Activated naive CD4-positive, alpha-beta T cell treated with anti-CD3 and anti-CD28 coated beads, Interleukin-2, amount 50 U/mL, for 24 hours (primary cell): ENCODE results near the gene TNRC6C.
A peak's percentile ranks its signal among the peaks of the same experiment; 100 is the strongest.

Experiments used
- H3K27ac Mint-ChIP-seq: one replicate; pipeline ENCODE4 v1.8.0; 2021; ENCODE audit warnings: mild to moderate bottlenecking, mixed read lengths
- H3K27me3 Mint-ChIP-seq: one replicate; pipeline ENCODE4 v1.8.0; 2021; ENCODE audit warnings: mixed read lengths
- H3K36me3 Mint-ChIP-seq: one replicate; pipeline ENCODE4 v1.8.0; 2021; ENCODE audit warnings: mixed read lengths
- H3K4me1 Mint-ChIP-seq: one replicate; pipeline ENCODE4 v1.8.0; 2021; ENCODE audit warnings: mixed read lengths
- H3K4me3 Mint-ChIP-seq: one replicate; pipeline ENCODE4 v1.8.0; 2021; ENCODE audit warnings: mild to moderate bottlenecking, mixed read lengths
- H3K9me3 Mint-ChIP-seq: one replicate; pipeline ENCODE4 v1.8.0; 2021; ENCODE audit warnings: mixed read lengths

The TNRC6C gene

DNA sequence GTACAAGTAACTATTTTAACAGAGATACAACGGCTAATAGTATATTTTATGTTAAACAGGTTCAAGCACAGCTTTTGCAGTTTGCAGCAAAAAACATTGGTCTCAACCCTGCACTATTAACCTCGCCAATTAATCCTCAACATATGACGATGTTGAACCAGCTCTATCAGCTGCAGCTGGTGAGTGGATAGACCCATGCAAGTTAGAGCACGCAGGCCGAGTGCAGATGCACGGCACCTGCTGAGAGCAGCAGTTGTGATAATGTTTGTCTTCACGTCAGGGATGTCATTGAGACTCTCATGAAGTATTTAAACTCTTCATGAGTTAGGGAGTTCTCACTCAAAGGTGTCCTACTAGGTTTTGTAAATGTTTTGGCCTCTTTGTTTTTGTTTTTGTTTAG is 124.5 kb downstream of the TNRC6C start:
- H3K36me3 Mint-ChIP-seq: peaks cover 7% of the 10 kb centered on the region
- H3K4me1 Mint-ChIP-seq: no peaks in the 10 kb centered on the region
- H3K9me3 Mint-ChIP-seq: no peaks in the 10 kb centered on the region
- H3K4me3 Mint-ChIP-seq: no peak overlapping the region
- H3K27me3 Mint-ChIP-seq: no peaks in the 10 kb centered on the region
- H3K27ac Mint-ChIP-seq: no peak overlapping the region

DNA sequence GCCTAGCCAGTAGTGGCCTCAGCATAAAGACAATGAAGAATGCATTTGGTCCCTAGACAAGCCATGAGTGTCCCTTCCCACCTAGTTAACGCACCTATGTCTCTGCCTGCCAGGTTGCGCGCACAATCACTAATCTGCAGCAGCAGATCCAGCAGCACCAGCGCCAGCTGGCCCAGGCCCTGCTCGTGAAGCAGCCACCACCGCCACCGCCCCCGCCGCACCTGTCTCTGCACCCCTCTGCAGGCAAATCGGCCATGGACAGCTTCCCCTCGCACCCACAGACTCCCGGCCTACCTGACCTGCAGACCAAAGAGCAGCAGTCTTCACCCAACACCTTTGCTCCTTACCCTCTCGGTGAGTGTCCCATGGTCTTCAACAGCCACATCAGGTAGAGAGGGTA is 128.2 kb downstream of the TNRC6C start:
- Mint-ChIP-seq H3K4me3 (no peak overlapping the region), H3K27ac (peak overlapping the region; percentile 27), H3K36me3 (peaks cover 3% of the 10 kb centered on the region), H3K27me3 (no peaks in the 10 kb centered on the region), H3K4me1 (peaks cover 3% of the 10 kb centered on the region), H3K9me3 (no peaks in the 10 kb centered on the region)

DNA sequence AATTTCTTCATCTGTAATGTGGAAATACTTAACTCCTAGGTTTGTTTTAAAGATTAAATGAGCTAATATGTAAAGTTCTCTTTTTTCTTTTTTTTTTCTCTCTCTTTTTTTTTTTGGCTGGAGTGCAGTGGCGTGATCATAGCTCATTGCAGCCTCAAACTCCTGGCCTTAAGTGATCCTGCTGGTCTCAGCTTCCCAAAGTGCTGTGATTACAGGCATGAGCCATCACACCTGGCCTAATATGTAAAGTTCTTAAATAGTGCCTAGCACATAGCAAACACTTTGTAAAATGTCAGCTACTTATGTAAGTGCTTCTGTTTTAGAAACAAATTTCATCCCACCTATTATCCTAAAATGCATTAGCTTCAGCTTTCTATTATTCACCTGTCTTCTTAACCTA is 130.0 kb downstream of the TNRC6C start:
- H3K4me1 Mint-ChIP-seq: peaks cover 3% of the 10 kb centered on the region
- peaks cover 4% of the 10 kb centered on the region for H3K36me3 Mint-ChIP-seq
- H3K27ac Mint-ChIP-seq: peak overlapping the region; percentile 32
- H3K9me3 Mint-ChIP-seq: no peaks in the 10 kb centered on the region
- H3K27me3 Mint-ChIP-seq: no peaks in the 10 kb centered on the region
- no peak overlapping the region for H3K4me3 Mint-ChIP-seq

DNA sequence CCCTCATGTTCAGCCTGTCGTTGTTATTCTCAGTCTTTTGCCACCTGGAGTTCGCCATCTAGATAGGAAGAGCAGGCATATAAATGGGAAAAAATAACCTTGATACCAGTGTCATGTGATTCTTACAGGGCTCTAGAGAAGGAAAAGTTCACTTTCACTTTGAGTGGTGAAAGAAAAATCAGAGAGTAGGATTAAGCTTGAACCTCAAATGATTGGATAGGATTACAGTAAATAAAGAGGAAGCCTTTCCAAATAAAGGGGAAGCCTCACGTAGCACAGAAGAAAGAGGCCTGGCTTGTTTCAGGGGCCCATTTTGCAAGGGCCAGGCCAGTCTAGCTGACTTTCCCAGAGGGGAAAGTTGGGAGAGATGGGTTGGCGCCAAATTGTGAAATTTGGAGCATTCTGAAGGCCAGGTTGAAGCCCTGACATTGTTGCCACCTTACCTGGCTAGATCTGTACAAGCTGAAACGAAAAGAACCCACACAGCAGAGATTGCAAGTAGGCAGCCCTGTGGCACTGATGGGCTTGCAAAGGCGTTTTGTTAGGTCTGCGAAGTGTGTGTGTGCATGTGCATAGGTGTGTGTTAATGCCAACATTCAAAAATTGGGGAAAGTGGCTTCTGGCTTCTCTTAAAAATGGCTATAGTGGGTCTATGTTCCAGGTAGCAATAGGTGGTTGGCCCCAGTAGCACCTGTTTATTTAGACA is 131.2 kb downstream of the TNRC6C start:
- peak overlapping the region; percentile 43 for H3K27ac Mint-ChIP-seq
- H3K9me3 Mint-ChIP-seq: no peaks in the 10 kb centered on the region
- no peak overlapping the region for H3K4me3 Mint-ChIP-seq
- H3K4me1 Mint-ChIP-seq: peaks cover 3% of the 10 kb centered on the region
- H3K27me3 Mint-ChIP-seq: no peaks in the 10 kb centered on the region
- peaks cover 4% of the 10 kb centered on the region for H3K36me3 Mint-ChIP-seq

DNA sequence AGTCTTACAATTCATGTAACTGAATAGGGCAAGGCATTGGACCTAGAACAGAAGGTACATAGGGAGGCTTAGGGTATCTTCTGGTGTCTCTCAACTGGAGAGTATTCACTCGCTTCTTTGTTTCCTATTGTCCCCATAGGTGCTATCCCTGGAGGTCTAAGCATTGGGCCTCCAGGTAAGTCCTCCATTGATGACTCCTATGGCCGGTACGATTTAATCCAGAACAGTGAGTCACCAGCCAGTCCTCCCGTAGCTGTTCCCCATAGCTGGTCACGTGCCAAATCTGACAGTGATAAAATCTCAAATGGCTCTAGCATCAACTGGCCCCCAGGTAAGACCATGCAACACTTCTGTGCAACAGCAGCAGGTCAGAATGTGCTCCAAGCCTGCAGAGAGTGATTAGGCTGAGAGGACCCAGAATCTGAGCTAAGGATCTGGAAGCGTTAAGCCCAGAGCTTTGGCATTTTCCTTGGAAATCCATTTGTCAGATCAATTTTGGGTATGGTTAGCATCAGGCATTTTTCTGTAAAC is 134.4 kb downstream of the TNRC6C start:
- Mint-ChIP-seq H3K9me3 (no peaks in the 10 kb centered on the region), H3K4me1 (peaks cover 3% of the 10 kb centered on the region), H3K27me3 (no peaks in the 10 kb centered on the region), H3K36me3 (peaks cover 2% of the 10 kb centered on the region), H3K4me3 (no peak overlapping the region), H3K27ac (no peak overlapping the region)

DNA sequence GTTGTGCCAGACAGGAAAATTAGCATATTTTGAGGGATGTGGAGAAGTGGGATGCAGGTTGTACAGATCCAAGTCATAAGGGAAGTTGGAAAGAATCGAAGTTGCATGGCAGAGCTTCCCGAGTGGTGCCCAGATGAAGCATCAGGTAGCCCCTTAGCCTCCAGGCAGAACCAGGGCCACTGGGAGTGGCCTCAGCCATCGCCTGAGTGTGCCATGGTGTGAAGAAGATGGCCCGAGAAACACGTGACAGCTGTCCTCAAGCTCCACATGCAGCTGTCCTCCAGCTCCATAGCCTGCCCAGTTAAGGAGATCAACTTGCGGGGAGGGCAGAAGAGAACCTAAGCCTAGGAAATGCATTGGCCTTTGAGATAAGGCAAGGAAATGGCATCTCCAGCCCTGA is 136.5 kb downstream of the TNRC6C start:
- no peaks in the 10 kb centered on the region for H3K4me1 Mint-ChIP-seq
- no peak overlapping the region for H3K4me3 Mint-ChIP-seq
- peak overlapping the region; percentile 8 for H3K27ac Mint-ChIP-seq
- no peaks in the 10 kb centered on the region for H3K27me3 Mint-ChIP-seq
- H3K36me3 Mint-ChIP-seq: peaks cover 9% of the 10 kb centered on the region
- H3K9me3 Mint-ChIP-seq: no peaks in the 10 kb centered on the region

DNA sequence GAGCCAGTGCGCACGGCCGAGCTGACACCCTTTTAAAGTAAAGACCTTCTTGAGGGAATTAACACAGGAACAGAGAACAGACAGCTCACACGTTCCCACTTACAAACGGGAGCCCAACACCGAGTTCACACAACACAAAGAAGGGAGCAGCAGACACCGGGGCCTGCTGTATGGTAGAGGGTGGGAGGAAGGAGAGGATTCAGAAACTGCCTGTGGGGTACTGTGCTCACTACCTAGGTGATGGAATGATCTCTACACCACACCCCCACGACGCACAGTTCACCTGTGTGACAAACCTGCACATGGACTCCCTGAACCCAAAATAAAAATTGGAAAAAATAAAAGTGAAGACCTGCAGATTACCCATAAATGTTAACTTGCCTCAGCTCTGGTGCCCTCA is 137.6 kb downstream of the TNRC6C start:
- Mint-ChIP-seq H3K4me1 (no peaks in the 10 kb centered on the region), H3K27me3 (no peaks in the 10 kb centered on the region), H3K4me3 (no peak overlapping the region), H3K27ac (no peak overlapping the region), H3K9me3 (no peaks in the 10 kb centered on the region), H3K36me3 (peaks cover 11% of the 10 kb centered on the region)

DNA sequence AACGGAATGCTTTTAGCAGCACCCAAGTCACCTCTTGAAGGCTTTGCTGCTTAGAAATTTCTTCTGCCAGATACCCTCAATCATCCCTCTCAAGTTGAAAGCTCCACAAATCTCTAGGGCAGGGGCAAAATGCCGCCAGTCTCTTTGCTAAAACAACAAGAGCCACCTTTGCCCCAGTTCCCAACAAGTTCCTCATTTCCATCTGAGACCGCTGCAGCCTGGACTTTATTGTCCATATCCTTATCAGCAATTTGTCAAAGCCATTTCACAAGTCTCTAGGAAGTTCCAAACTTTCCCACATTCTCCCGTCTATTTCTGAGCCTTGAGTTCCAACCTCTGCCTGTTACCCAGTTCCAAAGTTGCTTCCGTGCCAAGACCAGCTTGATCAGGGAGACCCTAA is 142.6 kb downstream of the TNRC6C start:
- Mint-ChIP-seq H3K4me3 (no peak overlapping the region), H3K36me3 (peaks cover 9% of the 10 kb centered on the region), H3K4me1 (no peaks in the 10 kb centered on the region), H3K27ac (peak overlapping the region; percentile 30), H3K9me3 (no peaks in the 10 kb centered on the region), H3K27me3 (no peaks in the 10 kb centered on the region)

DNA sequence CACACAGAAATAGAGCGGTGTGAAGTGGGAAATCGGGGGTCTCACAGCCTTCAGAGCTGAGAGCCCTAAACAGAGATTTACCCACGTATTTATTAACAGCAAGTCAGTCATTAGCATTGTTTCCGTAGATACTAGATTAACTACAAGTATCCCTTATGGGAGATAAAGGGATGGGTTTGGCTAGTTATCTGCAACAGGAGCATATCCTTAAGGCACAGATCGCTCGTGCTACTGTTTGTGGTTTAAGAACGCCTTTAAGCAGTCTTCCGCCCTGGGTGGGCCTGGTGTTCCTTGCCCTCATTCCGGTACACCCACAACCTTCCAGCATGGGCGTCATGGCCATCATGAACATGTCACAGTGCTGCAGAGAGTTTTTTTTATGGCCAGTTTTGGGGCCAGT is 143.0 kb downstream of the TNRC6C start:
- no peaks in the 10 kb centered on the region for H3K4me1 Mint-ChIP-seq
- H3K4me3 Mint-ChIP-seq: no peak overlapping the region
- H3K27me3 Mint-ChIP-seq: no peaks in the 10 kb centered on the region
- H3K9me3 Mint-ChIP-seq: no peaks in the 10 kb centered on the region
- peaks cover 9% of the 10 kb centered on the region for H3K36me3 Mint-ChIP-seq
- peak overlapping the region; percentile 41 for H3K27ac Mint-ChIP-seq

DNA sequence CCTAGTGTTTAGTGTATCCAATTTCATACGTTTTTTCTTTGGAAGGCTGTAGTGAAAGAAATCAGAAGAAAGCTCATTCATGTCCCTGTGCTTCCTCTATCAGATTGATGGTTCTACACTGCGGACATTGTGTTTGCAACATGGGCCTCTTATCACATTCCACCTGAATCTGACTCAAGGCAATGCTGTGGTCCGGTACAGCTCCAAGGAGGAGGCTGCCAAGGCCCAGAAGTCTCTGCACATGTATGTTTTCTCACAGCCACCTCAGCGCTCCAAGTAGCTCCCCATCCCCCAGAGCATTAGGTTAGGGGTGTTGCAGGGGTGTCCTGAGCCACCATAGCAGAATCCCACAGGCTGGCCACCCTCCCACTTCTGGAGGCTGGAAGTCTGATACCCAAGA is 144.8 kb downstream of the TNRC6C start:
- H3K4me3 Mint-ChIP-seq: no peak overlapping the region
- peaks cover 14% of the 10 kb centered on the region for H3K4me1 Mint-ChIP-seq
- H3K27ac Mint-ChIP-seq: peak overlapping the region; percentile 23
- peaks cover 6% of the 10 kb centered on the region for H3K36me3 Mint-ChIP-seq
- no peaks in the 10 kb centered on the region for H3K27me3 Mint-ChIP-seq
- H3K9me3 Mint-ChIP-seq: no peaks in the 10 kb centered on the region

DNA sequence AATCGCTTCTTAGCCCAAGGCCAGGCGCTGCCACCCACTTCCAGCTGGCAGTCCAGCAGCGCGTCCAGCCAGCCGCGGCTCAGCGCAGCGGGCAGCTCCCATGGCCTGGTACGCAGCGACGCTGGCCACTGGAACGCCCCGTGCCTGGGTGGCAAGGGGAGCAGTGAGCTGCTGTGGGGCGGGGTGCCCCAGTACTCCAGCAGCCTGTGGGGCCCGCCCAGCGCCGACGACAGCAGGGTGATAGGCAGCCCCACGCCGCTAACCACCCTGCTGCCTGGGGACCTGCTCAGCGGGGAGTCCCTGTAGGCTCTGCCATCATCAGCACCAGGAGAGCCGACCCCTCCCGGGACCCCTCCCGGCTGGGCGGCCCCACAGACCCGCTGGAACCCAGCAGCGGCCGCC is 146.0 kb downstream of the TNRC6C start:
- Mint-ChIP-seq H3K9me3 (no peaks in the 10 kb centered on the region), H3K36me3 (peaks cover 5% of the 10 kb centered on the region), H3K4me3 (no peak overlapping the region), H3K4me1 (peaks cover 14% of the 10 kb centered on the region), H3K27me3 (no peaks in the 10 kb centered on the region), H3K27ac (no peak overlapping the region)

DNA sequence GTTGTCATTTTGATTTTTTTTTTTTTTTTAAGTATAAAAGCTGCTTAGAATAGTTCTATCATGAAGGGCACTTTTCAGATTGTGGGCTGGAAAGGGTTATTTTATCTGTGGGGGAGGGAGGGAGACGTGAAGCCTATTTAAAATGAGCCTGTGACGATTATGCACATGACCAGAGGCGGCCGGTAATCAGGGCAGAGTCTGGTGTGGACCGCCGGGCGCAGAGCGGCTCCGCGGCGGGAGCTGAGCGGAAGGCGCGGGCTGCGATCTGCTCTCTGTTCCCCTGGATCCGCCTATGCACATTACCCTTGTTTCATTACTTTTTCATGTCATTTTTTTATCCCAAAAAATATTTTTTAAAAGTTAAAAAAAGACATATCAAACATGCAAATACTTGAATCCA is 146.6 kb downstream of the TNRC6C start:
- Mint-ChIP-seq H3K27ac (no peak overlapping the region), H3K4me3 (no peak overlapping the region), H3K36me3 (peaks cover 2% of the 10 kb centered on the region), H3K4me1 (peaks cover 14% of the 10 kb centered on the region), H3K9me3 (no peaks in the 10 kb centered on the region), H3K27me3 (no peaks in the 10 kb centered on the region)

DNA sequence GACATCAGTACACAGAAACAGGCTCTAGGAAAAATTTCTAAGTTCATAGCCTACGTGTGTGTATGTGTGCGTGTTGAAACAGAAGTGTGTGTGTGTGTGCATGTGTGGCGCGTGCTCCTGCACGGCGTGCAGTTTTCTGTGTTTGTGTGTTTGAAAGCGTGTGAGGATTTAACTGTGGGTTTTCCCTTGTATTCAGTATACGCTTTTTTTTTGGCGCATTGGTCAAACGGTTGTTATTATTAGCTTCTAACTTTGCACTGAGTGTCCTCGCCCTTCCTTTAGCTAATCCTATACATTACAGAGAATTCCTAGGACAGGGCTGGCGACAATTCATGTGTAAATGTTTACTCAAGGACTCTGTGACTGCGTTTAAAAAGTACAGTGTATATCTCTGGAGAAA is 147.0 kb downstream of the TNRC6C start:
- Mint-ChIP-seq H3K27ac (no peak overlapping the region), H3K27me3 (no peaks in the 10 kb centered on the region), H3K4me1 (peaks cover 15% of the 10 kb centered on the region), H3K36me3 (no peaks in the 10 kb centered on the region), H3K4me3 (no peak overlapping the region), H3K9me3 (no peaks in the 10 kb centered on the region)

DNA sequence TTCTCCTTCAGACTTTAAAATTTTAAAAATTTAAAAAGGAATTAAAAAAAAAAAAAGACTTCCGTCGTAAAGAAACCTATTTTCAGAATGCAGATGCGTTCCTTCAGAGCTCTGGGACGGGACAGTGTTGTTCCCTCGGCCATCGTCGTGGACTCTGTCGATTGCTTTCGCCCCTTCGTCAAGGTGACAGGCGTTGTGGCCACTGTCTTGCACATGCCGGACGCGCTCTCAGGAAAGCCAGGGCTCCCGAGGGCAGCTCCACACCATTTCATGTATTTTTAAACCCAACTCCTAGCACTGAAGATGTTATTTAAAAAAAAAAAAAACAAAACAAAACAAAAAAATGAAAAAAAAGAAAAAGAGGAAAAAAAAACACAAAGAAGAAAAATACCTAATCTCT is 147.7 kb downstream of the TNRC6C start:
- Mint-ChIP-seq H3K27ac (no peak overlapping the region), H3K4me1 (peaks cover 18% of the 10 kb centered on the region), H3K27me3 (no peaks in the 10 kb centered on the region), H3K36me3 (no peaks in the 10 kb centered on the region), H3K9me3 (no peaks in the 10 kb centered on the region), H3K4me3 (no peak overlapping the region)

DNA sequence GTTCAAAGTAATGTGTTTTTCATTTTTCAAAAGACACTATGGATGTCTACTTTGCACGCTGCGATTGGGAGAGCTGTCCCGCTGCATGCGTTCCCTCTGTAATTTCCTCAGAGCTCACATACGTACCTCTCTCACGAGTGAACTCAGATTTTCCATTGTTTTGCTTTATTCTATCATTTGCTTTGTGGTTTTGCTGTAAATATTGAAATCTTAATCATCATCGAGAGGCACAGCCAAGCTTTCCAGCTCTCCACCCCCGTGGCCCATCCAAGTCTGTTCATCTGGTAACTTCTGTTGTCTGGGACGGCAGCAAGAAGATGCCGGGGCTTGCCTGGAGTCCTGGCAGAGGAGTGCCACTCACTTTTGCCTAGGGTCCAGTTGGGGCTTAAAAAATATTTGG is 149.0 kb downstream of the TNRC6C start:
- Mint-ChIP-seq H3K9me3 (no peaks in the 10 kb centered on the region), H3K4me1 (peaks cover 20% of the 10 kb centered on the region), H3K4me3 (peak overlapping the region; percentile 26), H3K36me3 (peaks cover under 1% of the 10 kb centered on the region), H3K27ac (peak overlapping the region; percentile 76), H3K27me3 (no peaks in the 10 kb centered on the region)

DNA sequence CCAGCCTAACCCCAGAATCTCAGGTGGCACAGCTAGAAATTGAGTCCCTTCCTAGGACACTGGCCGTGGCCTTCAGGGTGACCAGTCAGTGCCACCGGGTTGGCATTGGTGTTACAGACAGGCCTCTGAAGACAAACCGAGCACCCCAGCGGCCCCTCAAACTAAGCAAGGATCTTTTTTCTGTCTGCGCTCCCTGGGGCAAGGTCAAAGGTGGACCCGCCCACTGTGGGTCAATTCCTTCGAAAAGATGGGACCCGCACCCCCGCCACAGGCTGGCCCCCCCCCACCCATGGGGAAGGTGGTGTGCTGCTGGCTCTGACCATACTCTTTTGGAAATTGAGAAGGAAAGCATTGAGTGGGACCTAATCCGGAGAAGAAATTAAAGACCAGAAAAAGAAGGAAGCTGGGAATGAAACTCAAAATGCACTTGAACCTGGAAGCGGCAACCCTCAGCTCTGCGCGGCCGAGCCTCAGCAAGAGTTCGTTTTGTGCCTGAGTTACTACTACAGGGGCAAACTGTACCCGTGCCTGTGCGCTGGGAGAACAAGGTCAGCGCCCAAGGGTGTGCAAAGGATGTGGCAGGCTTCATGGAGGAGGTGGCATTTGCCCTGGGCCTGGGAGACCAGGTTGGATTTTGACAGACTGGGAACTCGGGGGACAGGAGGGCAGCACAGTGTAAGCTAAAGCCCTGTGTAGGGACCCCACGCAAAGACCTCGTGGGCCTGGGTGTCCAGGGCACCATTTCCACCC is 149.6 kb downstream of the TNRC6C start:
- peaks cover 2% of the 10 kb centered on the region for H3K36me3 Mint-ChIP-seq
- H3K27me3 Mint-ChIP-seq: no peaks in the 10 kb centered on the region
- H3K9me3 Mint-ChIP-seq: no peaks in the 10 kb centered on the region
- H3K4me3 Mint-ChIP-seq: no peak overlapping the region
- no peak overlapping the region for H3K27ac Mint-ChIP-seq
- peaks cover 24% of the 10 kb centered on the region for H3K4me1 Mint-ChIP-seq
